ENCODE measurements around the gene GSX2.

Gene GSX2

GRCh38 chr4:54139332-54139731 lies 39.4 kb downstream of the GSX2 start:
- TF ChIP-seq TEAD4 (IDR thresholded peaks at IDR 0.05) = no peak
- TF ChIP-seq FOXM1 (IDR thresholded peaks at IDR 0.05; ENCODE audit: borderline replicate concordance, low read depth) = no peak
- TF ChIP-seq TAF1 (IDR thresholded peaks at IDR 0.05; ENCODE audit: low read depth) = no peak
- no peak for TF ChIP-seq CREB1 (IDR thresholded peaks at IDR 0.05; ENCODE audit: low read depth)
- no peak for TF ChIP-seq CEBPB (IDR thresholded peaks at IDR 0.05)
- no peak for TF ChIP-seq NFIC (IDR thresholded peaks at IDR 0.05)
- TF ChIP-seq YY1 (IDR thresholded peaks at IDR 0.05; ENCODE audit: low read depth) = no peak
- TF ChIP-seq EGR1 (IDR thresholded peaks at IDR 0.05) = no peak
- no peak for TF ChIP-seq USF1 (IDR thresholded peaks at IDR 0.05)
- no peak for TF ChIP-seq MAX (IDR thresholded peaks at IDR 0.05)
- TF ChIP-seq TCF12 (IDR thresholded peaks at IDR 0.05; ENCODE audit: low read depth) = no peak
- TF ChIP-seq RAD21 (IDR thresholded peaks at IDR 0.05; ENCODE audit: low read depth) = no peak

- TF ChIP-seq CEBPB (IDR thresholded peaks at IDR 0.05) (no peak), TCF12 (IDR thresholded peaks at IDR 0.05; ENCODE audit: low read depth) (no peak), YY1 (IDR thresholded peaks at IDR 0.05; ENCODE audit: low read depth) (no peak), TAF1 (IDR thresholded peaks at IDR 0.05; ENCODE audit: low read depth) (no peak), RAD21 (IDR thresholded peaks at IDR 0.05; ENCODE audit: low read depth) (no peak), FOXM1 (IDR thresholded peaks at IDR 0.05; ENCODE audit: borderline replicate concordance, low read depth) (no peak), NFIC (IDR thresholded peaks at IDR 0.05) (no peak), USF1 (IDR thresholded peaks at IDR 0.05) (no peak), TEAD4 (IDR thresholded peaks at IDR 0.05) (no peak), EP300 (IDR thresholded peaks at IDR 0.05; ENCODE audit: borderline replicate concordance) (no peak), MAX (IDR thresholded peaks at IDR 0.05) (no peak), REST (IDR thresholded peaks at IDR 0.05; ENCODE audit: low read depth) (no peak), ZBTB7A (IDR thresholded peaks at IDR 0.05; ENCODE audit: low read depth) (no peak), EGR1 (IDR thresholded peaks at IDR 0.05) (no peak), CREB1 (IDR thresholded peaks at IDR 0.05; ENCODE audit: low read depth) (no peak)
Observed at GRCh38 chr4:54140287-54140686, 40.3 kb downstream of the GSX2 start.

GRCh38 chr4:54144199-54144598 lies 44.2 kb downstream of the GSX2 start:
- TF ChIP-seq CREB1 (IDR thresholded peaks at IDR 0.05; ENCODE audit: low read depth) (no peak), RAD21 (IDR thresholded peaks at IDR 0.05; ENCODE audit: low read depth) (no peak), FOXM1 (IDR thresholded peaks at IDR 0.05; ENCODE audit: borderline replicate concordance, low read depth) (no peak), NFIC (IDR thresholded peaks at IDR 0.05) (no peak), TCF12 (IDR thresholded peaks at IDR 0.05; ENCODE audit: low read depth) (no peak), REST (IDR thresholded peaks at IDR 0.05; ENCODE audit: low read depth) (no peak), USF1 (IDR thresholded peaks at IDR 0.05) (no peak), EGR1 (IDR thresholded peaks at IDR 0.05) (no peak), CEBPB (IDR thresholded peaks at IDR 0.05) (no peak), TAF1 (IDR thresholded peaks at IDR 0.05; ENCODE audit: low read depth) (no peak), TEAD4 (IDR thresholded peaks at IDR 0.05) (no peak), MAX (IDR thresholded peaks at IDR 0.05) (no peak), YY1 (IDR thresholded peaks at IDR 0.05; ENCODE audit: low read depth) (no peak), ZBTB7A (IDR thresholded peaks at IDR 0.05; ENCODE audit: low read depth) (no peak), EP300 (IDR thresholded peaks at IDR 0.05; ENCODE audit: borderline replicate concordance) (no peak)

- no peak for TF ChIP-seq CREB1 (IDR thresholded peaks at IDR 0.05; ENCODE audit: low read depth)
- TF ChIP-seq TEAD4 (IDR thresholded peaks at IDR 0.05) = no peak
- no peak for TF ChIP-seq RAD21 (IDR thresholded peaks at IDR 0.05; ENCODE audit: low read depth)
- no peak for TF ChIP-seq EGR1 (IDR thresholded peaks at IDR 0.05)
- TF ChIP-seq REST (IDR thresholded peaks at IDR 0.05; ENCODE audit: low read depth) = no peak
Observed at GRCh38 chr4:54144661-54145171, 44.8 kb downstream of the GSX2 start.

Data from Ishikawa (cell line).